ENCODE data around the gene ACER1. TPM values are rescaled to one million over a fixed set of nuclear protein-coding genes. Genes with fewer than 3 reads are reported as not detected.
A peak's percentile ranks its signal among the peaks of the same experiment; 100 is the strongest.

Gene ACER1
- total RNA-seq, 3 donors from 2014 or later: not detected

DNA sequence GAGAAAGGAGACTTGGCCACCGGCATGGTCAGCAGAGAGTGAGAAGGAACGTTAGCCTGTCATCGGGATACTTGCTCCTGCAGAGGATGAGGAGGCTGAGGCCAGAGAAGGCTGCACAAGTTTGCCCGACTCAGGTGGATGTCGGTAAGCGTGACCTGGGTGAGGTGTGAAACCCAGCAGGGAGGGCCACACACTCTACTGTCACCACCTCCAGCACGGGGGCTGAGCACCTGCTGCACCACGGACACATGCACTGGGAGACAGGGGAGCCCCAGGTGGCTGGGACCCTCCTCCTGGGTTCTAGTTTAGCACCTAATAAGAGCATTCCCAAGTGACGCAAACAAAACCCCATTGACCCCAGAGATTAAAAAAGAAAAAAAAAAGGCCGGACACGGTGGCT is 70.9 kb downstream of the ACER1 start:
- Histone ChIP-seq H3K36me3 (ENCODE audit: low read depth) (no peaks in the 10 kb centered on the region), H3K4me1 (ENCODE audit: low read depth) (peaks cover 3% of the 10 kb centered on the region), H3K4me3 (no peak overlapping the region), H3K9me3 (no peaks in the 10 kb centered on the region)
- no peak for ATAC-seq
- TF ChIP-seq, protein P1, sequence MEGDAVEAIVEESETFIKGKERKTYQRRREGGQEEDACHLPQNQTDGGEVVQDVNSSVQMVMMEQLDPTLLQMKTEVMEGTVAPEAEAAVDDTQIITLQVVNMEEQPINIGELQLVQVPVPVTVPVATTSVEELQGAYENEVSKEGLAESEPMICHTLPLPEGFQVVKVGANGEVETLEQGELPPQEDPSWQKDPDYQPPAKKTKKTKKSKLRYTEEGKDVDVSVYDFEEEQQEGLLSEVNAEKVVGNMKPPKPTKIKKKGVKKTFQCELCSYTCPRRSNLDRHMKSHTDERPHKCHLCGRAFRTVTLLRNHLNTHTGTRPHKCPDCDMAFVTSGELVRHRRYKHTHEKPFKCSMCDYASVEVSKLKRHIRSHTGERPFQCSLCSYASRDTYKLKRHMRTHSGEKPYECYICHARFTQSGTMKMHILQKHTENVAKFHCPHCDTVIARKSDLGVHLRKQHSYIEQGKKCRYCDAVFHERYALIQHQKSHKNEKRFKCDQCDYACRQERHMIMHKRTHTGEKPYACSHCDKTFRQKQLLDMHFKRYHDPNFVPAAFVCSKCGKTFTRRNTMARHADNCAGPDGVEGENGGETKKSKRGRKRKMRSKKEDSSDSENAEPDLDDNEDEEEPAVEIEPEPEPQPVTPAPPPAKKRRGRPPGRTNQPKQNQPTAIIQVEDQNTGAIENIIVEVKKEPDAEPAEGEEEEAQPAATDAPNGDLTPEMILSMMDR (IDR thresholded peaks at IDR 0.05): no peak
- peak in 1 of 3 donors; percentile 26 for DNase-seq
- intact Hi-C loops (cut with DNase I, micrococcal nuclease): no loop called here

DNA sequence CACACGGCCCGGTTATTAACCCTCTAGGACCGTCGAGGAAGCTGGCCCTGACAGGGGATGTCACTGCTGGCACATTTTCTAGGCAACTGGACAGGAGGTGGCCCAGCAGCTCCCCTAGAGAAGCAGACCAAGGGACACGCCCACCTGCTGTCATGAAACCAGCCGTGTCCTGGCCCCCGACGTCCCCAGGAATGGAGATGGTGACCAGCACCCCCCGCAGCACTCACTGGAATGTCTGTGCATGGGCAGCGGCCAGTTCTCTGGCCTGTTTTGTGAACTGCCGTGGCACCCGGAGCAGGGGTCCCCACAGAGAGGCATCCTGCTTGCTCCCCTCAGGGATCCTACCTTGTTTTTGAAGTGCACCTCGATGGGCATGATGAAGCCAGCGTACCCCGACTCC is 71.5 kb downstream of the ACER1 start:
- ATAC-seq (no peak), DNase-seq (peak in 2 of 3 donors; percentile 21 to 42)
- H3K9me3 ChIP-seq: no peaks in the 10 kb centered on the region
- H3K4me3 ChIP-seq: no peak overlapping the region
- TF ChIP-seq, protein P1 (IDR thresholded peaks at IDR 0.05): no peak
- H3K4me1 ChIP-seq (ENCODE audit: low read depth): peaks cover 3% of the 10 kb centered on the region
- H3K36me3 ChIP-seq (ENCODE audit: low read depth): no peaks in the 10 kb centered on the region
- intact Hi-C loops (cut with DNase I, micrococcal nuclease): no loop called here

DNA sequence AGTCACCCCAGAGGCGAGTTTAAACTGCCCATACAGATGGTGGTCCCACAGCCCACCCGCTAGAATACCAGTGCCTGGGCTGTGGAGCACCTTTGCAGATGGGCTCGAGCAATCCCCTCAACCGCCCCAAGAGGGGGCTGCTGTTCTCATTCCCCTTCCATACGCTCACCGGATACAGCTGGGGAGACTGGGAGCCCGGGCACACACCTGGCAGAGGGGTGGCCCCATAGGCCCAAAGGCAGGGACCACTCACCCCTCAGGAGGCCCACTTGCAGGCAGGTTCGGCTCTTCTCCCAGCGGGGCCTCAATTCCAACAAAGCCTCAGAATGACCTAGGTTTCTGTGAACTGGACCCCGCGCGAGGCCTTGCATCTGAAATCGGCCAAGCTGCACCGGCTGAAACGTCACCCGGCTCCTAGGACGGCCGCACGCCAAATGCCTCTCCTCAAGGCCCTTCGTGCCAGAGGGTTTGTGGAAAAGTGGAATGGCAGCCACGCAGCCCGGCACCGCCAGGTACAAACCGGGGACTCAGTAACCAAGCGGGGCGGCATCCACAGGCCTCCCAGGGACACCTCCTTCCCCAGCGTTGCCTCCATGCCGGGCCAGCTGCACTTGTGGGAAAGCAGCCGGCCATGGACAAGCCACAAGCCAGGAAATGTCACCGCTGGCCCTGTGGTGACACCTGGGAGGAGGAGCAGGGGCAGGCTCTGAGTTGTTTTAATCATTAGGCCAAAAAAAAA is 72.3 kb downstream of the ACER1 start:
- ATAC-seq (peak; percentile 57), DNase-seq (peak; percentile 37 to 49 (median 39))
- no peaks in the 10 kb centered on the region for H3K9me3 ChIP-seq
- H3K4me1 ChIP-seq (ENCODE audit: low read depth): peaks cover 3% of the 10 kb centered on the region
- H3K4me3 ChIP-seq: no peak overlapping the region
- intact Hi-C loops (cut with DNase I, micrococcal nuclease): no loop called here
- TF ChIP-seq, protein P1 (IDR thresholded peaks at IDR 0.05): no peak
- no peaks in the 10 kb centered on the region for H3K36me3 ChIP-seq (ENCODE audit: low read depth)

DNA sequence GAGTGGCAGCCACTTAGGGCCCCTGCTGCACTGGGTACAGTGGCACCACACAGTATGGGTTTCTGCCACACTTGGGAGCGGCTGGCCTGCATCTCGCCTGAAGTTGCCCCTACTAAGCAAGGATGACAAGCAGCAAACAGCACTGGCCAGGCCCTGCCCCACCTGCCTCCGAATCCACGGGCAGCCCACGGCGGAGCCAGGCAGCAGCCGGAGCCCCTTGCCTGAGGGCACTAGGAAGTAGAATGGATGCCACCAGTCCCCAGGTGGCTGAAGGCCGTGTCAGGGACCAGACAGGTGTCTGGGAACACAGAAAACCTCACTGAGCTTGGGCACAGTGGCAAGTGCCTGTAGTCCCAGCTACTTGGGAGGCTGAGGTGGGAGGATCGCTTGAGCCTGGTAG is 73.0 kb downstream of the ACER1 start:
- Histone ChIP-seq H3K9me3 (no peaks in the 10 kb centered on the region), H3K4me3 (no peak overlapping the region), H3K36me3 (ENCODE audit: low read depth) (no peaks in the 10 kb centered on the region), H3K4me1 (ENCODE audit: low read depth) (peaks cover 3% of the 10 kb centered on the region)
- TF ChIP-seq, protein P1 (IDR thresholded peaks at IDR 0.05): no peak
- intact Hi-C loops (cut with DNase I, micrococcal nuclease): no loop called here
- ATAC-seq (no peak), DNase-seq (peak in 2 of 3 donors; percentile 21 to 31)

DNA sequence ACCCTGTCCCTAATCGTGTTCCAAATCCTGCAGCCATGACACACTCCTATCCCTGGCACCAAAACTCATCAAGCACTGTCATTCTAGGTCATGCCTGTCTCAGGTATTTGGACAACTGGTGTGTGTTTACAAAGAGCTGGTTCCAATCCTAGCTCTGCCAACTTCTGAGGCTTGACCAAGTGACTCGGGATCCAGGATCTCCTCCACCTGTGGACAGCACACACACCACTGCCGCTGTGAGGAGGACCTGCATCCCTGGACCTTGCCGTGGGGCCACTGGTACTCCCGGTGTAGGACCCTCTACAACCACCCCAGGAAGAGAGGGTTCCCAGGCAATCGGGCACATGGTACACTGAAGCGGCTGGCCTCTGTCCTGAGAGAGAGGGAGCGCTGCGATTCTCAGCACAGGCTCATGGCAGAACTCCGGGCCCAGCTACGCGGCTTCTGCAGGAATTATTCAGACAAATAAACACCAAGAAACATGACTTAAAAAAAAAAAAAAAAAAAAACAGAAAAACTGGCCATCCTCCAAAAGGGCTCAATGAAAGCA is 74.0 kb downstream of the ACER1 start:
- no peaks in the 10 kb centered on the region for H3K36me3 ChIP-seq (ENCODE audit: low read depth)

More for the DNA sequence above, 74.0 kb downstream of the ACER1 start:
- TF ChIP-seq, protein P1 (IDR thresholded peaks at IDR 0.05): no peak
- intact Hi-C loops (cut with DNase I, micrococcal nuclease): no loop called here
- ATAC-seq (no peak), DNase-seq (peak in 1 of 3 donors; percentile 31)
- Histone ChIP-seq H3K4me1 (ENCODE audit: low read depth) (peaks cover 3% of the 10 kb centered on the region), H3K9me3 (no peaks in the 10 kb centered on the region), H3K4me3 (no peak overlapping the region)
